H1 (cell line): ENCODE measurements around the gene MBLAC1. TPM values are rescaled to one million over a fixed set of nuclear protein-coding genes. Genes with fewer than 3 reads are reported as not detected.

Source experiments
- CTCF ChIA-PET: fragments of 300-600 bp; sonication (Branson Sonifier 250); formaldehyde crosslinking; loops from one replicate; lab custom pipeline; 2021; ENCODE audit not compliant: partially characterized antibody; lab: Charles Lee
- POLR2A ChIA-PET: fragments of 300-600 bp; sonication (Branson Sonifier 250); formaldehyde crosslinking; loops from one replicate; lab custom pipeline; 2021; ENCODE audit warnings: inconsistent platforms; ENCODE audit not compliant: partially characterized antibody; lab: Charles Lee
- DNase-seq, 2 experiments: peaks; one replicate each; pipeline versions ENCODE4 v3.0.0 to v3.0.0-alpha.2; 2010 to 2022; ENCODE audit warnings: low spot score in 2 of 2, low read depth in 1 of 2, mixed read lengths in 1 of 2
- FAIRE-seq: peaks from 2 replicates; lab custom pipeline; 2011; peaks lifted over from hg19 to GRCh38; lab: Jason Lieb, UNC
- H2AFZ ChIP-seq: 2 replicates; pipeline ENCODE4 v1.8.1; 2012; ENCODE audit warnings: low read length, inconsistent platforms
- H2AK5ac ChIP-seq: 2 replicates; pipeline ENCODE4 v1.6.1; 2013; ENCODE audit warnings: low read depth, low read length
- H2BK120ac ChIP-seq: replicated peaks from 2 replicates; pipeline ENCODE3; 2013; ENCODE audit warnings: low read depth, low read length, inconsistent platforms
- H2BK12ac ChIP-seq: 2 replicates; pipeline ENCODE4 v1.6.1; 2013; ENCODE audit warnings: low read depth, low read length
- H2BK15ac ChIP-seq: 2 replicates; pipeline ENCODE4 v1.6.1; 2013; ENCODE audit warnings: low read length
- H2BK20ac ChIP-seq: 2 replicates; pipeline ENCODE4 v1.6.1; 2013; ENCODE audit warnings: low read length
- H2BK5ac ChIP-seq: 2 replicates; pipeline ENCODE4 v1.6.1; 2013; ENCODE audit warnings: low read depth, low read length
- H3K14ac ChIP-seq: 2 replicates; pipeline ENCODE4 v1.6.1; 2013; ENCODE audit warnings: inconsistent platforms; ENCODE audit not compliant: insufficient read length
- H3K18ac ChIP-seq: 2 replicates; pipeline ENCODE4 v1.6.1; 2013; ENCODE audit warnings: low read length; ENCODE audit errors: extremely low read depth
- H3K23ac ChIP-seq: 2 replicates; pipeline ENCODE4 v1.6.1; 2013; ENCODE audit warnings: inconsistent platforms; ENCODE audit not compliant: insufficient read length
- H3K23me2 ChIP-seq: 2 replicates; pipeline ENCODE4 v1.6.1; 2013; ENCODE audit warnings: low read depth, low read length
- H3K27ac ChIP-seq: 2 replicates; pipeline ENCODE4 v1.6.1; 2011; ENCODE audit warnings: low read depth, low read length, inconsistent platforms
- H3K27me3 ChIP-seq, 4 experiments: replicated peaks in 1 of 4; 1 replicate in 1 of 4; 2 replicates in 3 of 4; pipeline versions ENCODE4 v1.6.1 to v1.8.1; 2011 to 2013; ENCODE audit warnings: low read length in 3 of 4, mild to moderate bottlenecking in 3 of 4, inconsistent platforms in 2 of 4, mixed read lengths in 2 of 4, moderate library complexity in 1 of 4; ENCODE audit not compliant: control insufficient read depth in 3 of 4, insufficient read depth in 3 of 4; ENCODE audit errors: extremely low read depth in 1 of 4
- H3K36me3 ChIP-seq, 4 experiments: 2 replicates each; pipeline versions ENCODE4 v1.6.1 to v1.8.1; 2011 to 2013; ENCODE audit warnings: mild to moderate bottlenecking in 4 of 4, low read length in 3 of 4, moderate library complexity in 2 of 4, control low read depth in 1 of 4, inconsistent platforms in 1 of 4; ENCODE audit not compliant: insufficient read depth in 4 of 4, control insufficient read depth in 2 of 4
- H3K4ac ChIP-seq: replicated peaks from 2 replicates; pipeline ENCODE3; 2013; ENCODE audit warnings: low read length, low read depth, mixed read lengths, inconsistent platforms; ENCODE audit not compliant: insufficient read length
- H3K4me1 ChIP-seq, 4 experiments: replicated peaks in 1 of 4; 1 replicate in 1 of 4; 2 replicates in 3 of 4; pipeline versions ENCODE4 v1.6.1 to v1.8.1; 2011 to 2013; ENCODE audit warnings: low read length in 3 of 4, inconsistent platforms in 2 of 4, mixed read lengths in 1 of 4; ENCODE audit not compliant: insufficient read depth in 4 of 4, control insufficient read depth in 3 of 4
- H3K4me2 ChIP-seq, 2 experiments: 2 replicates each; pipeline versions ENCODE4 v1.6.1 to v1.8.1; 2011 to 2013; ENCODE audit warnings: low read depth in 2 of 2, low read length in 2 of 2, control low read depth in 1 of 2, inconsistent platforms in 1 of 2, mild to moderate bottlenecking in 1 of 2; ENCODE audit not compliant: insufficient read depth in 1 of 2
- H3K4me3 ChIP-seq, 4 experiments: fragments of 200-600, 300-600 bp in 1 of 4; sonication (generic), shearing (Covaris generic), sonication (Bioruptor Twin) in 1 of 4; 2 replicates each; pipeline versions ENCODE4 v1.5.1 to v1.8.1; 2011 to 2016; ENCODE audit warnings: low read length in 4 of 4, low read depth in 3 of 4, control low read depth in 2 of 4, inconsistent platforms in 2 of 4, mild to moderate bottlenecking in 2 of 4, mixed read lengths in 1 of 4, moderate library complexity in 1 of 4; ENCODE audit not compliant: insufficient read depth in 2 of 4; ENCODE audit errors: extremely low read depth in 1 of 4
- H3K56ac ChIP-seq: replicated peaks from 2 replicates; pipeline ENCODE3; 2013; ENCODE audit warnings: low read depth, mild to moderate bottlenecking, mixed read lengths, low read length, inconsistent platforms; ENCODE audit not compliant: insufficient read length
- H3K79me1 ChIP-seq: 2 replicates; pipeline ENCODE4 v1.6.1; 2013; ENCODE audit warnings: low read depth, low read length, control low read depth
- H3K79me2 ChIP-seq, 2 experiments: 2 replicates each; pipeline versions ENCODE4 v1.6.1 to v1.8.1; 2012 to 2013; ENCODE audit warnings: low read length in 2 of 2, mild to moderate bottlenecking in 2 of 2, inconsistent platforms in 1 of 2; ENCODE audit not compliant: insufficient read depth in 2 of 2, control insufficient read depth in 1 of 2
- H3K9ac ChIP-seq, 4 experiments: replicated peaks in 1 of 4; 1 replicate in 1 of 4; 2 replicates in 3 of 4; pipeline versions ENCODE4 v1.6.1 to v1.8.1; 2011 to 2013; ENCODE audit warnings: low read depth in 3 of 4, low read length in 3 of 4, control low read depth in 2 of 4, mild to moderate bottlenecking in 2 of 4, moderate library complexity in 2 of 4, inconsistent platforms in 1 of 4; ENCODE audit errors: extremely low read depth in 1 of 4
- H3K9me3 ChIP-seq, 2 experiments: 2 replicates each; pipeline versions ENCODE4 v1.6.1 to v1.8.1; 2012 to 2013; ENCODE audit warnings: mild to moderate bottlenecking in 2 of 2, moderate library complexity in 2 of 2, control low read depth in 1 of 2, inconsistent platforms in 1 of 2, low read depth in 1 of 2, low read length in 1 of 2, mixed read lengths in 1 of 2; ENCODE audit not compliant: insufficient read depth in 2 of 2
- H4K20me1 ChIP-seq, 2 experiments: replicated peaks in 1 of 2; 2 replicates each; pipeline versions ENCODE3 to v1.8.1; 2011 to 2013; ENCODE audit warnings: inconsistent platforms in 2 of 2, low read length in 2 of 2, mild to moderate bottlenecking in 1 of 2; ENCODE audit not compliant: insufficient read depth in 2 of 2, control insufficient read depth in 1 of 2
- H4K5ac ChIP-seq: 2 replicates; pipeline ENCODE4 v1.6.1; 2013; ENCODE audit warnings: low read length, low read depth, mixed read lengths, inconsistent platforms; ENCODE audit not compliant: insufficient read length
- H4K8ac ChIP-seq: 2 replicates; pipeline ENCODE4 v1.8.0; 2013; ENCODE audit warnings: mild to moderate bottlenecking, moderate library complexity, low read length, inconsistent platforms; ENCODE audit not compliant: insufficient read depth; ENCODE audit errors: extremely low read depth
- H4K91ac ChIP-seq: replicated peaks from 2 replicates; pipeline ENCODE3; 2013; ENCODE audit warnings: low read length, mixed read lengths, inconsistent platforms; ENCODE audit not compliant: insufficient read length
- BCL11A ChIP-seq, 2 experiments: IDR thresholded peaks; one replicate each; pipeline ENCODE4 v1.6.1; 2011; ENCODE audit warnings: low read depth in 2 of 2, low read length in 2 of 2, mild to moderate bottlenecking in 2 of 2
- CHD1 ChIP-seq: IDR thresholded peaks from 2 replicates; pipeline ENCODE4 v1.6.1; 2012; ENCODE audit warnings: low read depth, low read length, improper control_type of control experiment
- CREB1 ChIP-seq: IDR thresholded peaks from 2 replicates; pipeline ENCODE4 v1.6.1; 2012; ENCODE audit warnings: inconsistent platforms
- GABPA ChIP-seq: IDR thresholded peaks from 2 replicates; pipeline ENCODE4 v1.6.1; 2011; ENCODE audit warnings: mild to moderate bottlenecking, low read length, moderate library complexity, borderline replicate concordance; ENCODE audit not compliant: insufficient read depth
- GTF2F1 ChIP-seq: IDR thresholded peaks from 2 replicates; pipeline ENCODE4 v1.6.1; 2012; ENCODE audit warnings: low read depth, low read length, improper control_type of control experiment, borderline replicate concordance
- NANOG ChIP-seq: IDR thresholded peaks from 2 replicates; pipeline ENCODE4 v1.6.1; 2011; ENCODE audit warnings: low read length, low read depth, mild to moderate bottlenecking, inconsistent platforms; ENCODE audit not compliant: insufficient read depth, poor library complexity, severe bottlenecking
- PHF8 ChIP-seq: fragments of 200-600 bp; sonication (generic); conservative IDR thresholded peaks from 2 replicates; pipeline ENCODE4 v1.7.1; 2012; ENCODE audit warnings: low read depth, mild to moderate bottlenecking, inconsistent platforms, low read length, moderate library complexity
- POLR2AphosphoS5 ChIP-seq: IDR thresholded peaks from 2 replicates; pipeline ENCODE4 v1.6.1; 2011; ENCODE audit warnings: low read depth, low read length
- RFX5 ChIP-seq: IDR thresholded peaks from 2 replicates; pipeline ENCODE4 v1.6.1; 2011; ENCODE audit warnings: low read depth, low read length, improper control_type of control experiment, borderline replicate concordance
- SAP30 ChIP-seq: fragments of 300-600 bp; sonication (generic); IDR thresholded peaks from 2 replicates; pipeline ENCODE4 v1.7.1; 2012; ENCODE audit warnings: low read length, moderate library complexity, mild to moderate bottlenecking, inconsistent platforms; ENCODE audit not compliant: insufficient read depth, insufficient replicate concordance
- SP1 ChIP-seq: IDR thresholded peaks from 2 replicates; pipeline ENCODE4 v1.6.1; 2011; ENCODE audit warnings: low read depth, low read length
- WGBS, 2 experiments: shearing (Covaris generic) in 1 of 2; methylation state at CpG; one replicate each; pipeline versions ENCODE4 v1.1.6 to v1.1.7; 2013 to 2015; ENCODE audit warnings: low lambda C conversion rate in 2 of 2, mixed read lengths in 2 of 2, inconsistent platforms in 1 of 2, low coverage in 1 of 2, missing lambda C conversion rate in 1 of 2; ENCODE audit not compliant: insufficient replicate concordance in 2 of 2, insufficient coverage in 1 of 2, insufficient read length in 1 of 2; ENCODE audit errors: extremely low coverage in 1 of 2, missing lambda C conversion rate in 1 of 2; 5-methylcytosine and 5-hydroxymethylcytosine counted together
- polyA plus RNA-seq, 7 experiments: library from polyadenylated mRNA; depleted of rRNA in 3 of 7; stranded (reverse) in 5 of 7; unstranded in 2 of 7; fragments of >200 nt in 5 of 7; fragments of 200-250 nt in 2 of 7; gene quantifications; 1 replicate in 5 of 7; 2 replicates in 1 of 7; 4 replicates in 1 of 7; pipeline versions ENCODE4 v1.2.1 to v1.2.3, GENCODE V29; 2011 to 2013; ENCODE audit warnings: missing spikeins in 2 of 7, mixed read lengths in 2 of 7
- total RNA-seq: library from RNA; stranded (reverse); fragmentation: NEBNext Ultra II Directional; extraction: Animal tissue kit (Norgen Biotek cat#: 25700); gene quantifications from 2 replicates; pipeline ENCODE4 v1.2.1, GENCODE V29; 2021
- TF ChIP-seq, protein P1 (sequence below): IDR thresholded peaks from 2 replicates; pipeline ENCODE4 v1.6.1; 2011; ENCODE audit warnings: low read depth, mild to moderate bottlenecking, low read length; ENCODE audit not compliant: insufficient read depth

The MBLAC1 gene
- total and polyA plus RNA-seq, 2 of the 8 experiments (the other 6 are each of a cell fraction or from before 2014, with no cell fraction given): 1.00 to 1.7 TPM

GRCh38 chr7:100105534-100105933 is 21.2 kb upstream of the MBLAC1 start:
- Histone ChIP-seq H3K79me2 (peaks cover 0 to 12% of the 10 kb centered on the region in 2 experiments; a peak in 1 of 4 replicates), H3K18ac (no peak overlapping the region), H3K4me1 (no peaks in the 10 kb centered on the region; a peak in 2 of 7 replicates), H4K20me1 (peaks cover 5% of the 10 kb centered on the region in 2 experiments), H3K36me3 (peaks cover 9 to 40% (median 31%) of the 10 kb centered on the region in 4 experiments; a peak in 7 of 8 replicates), H3K23ac (no peak overlapping the region), H3K56ac (no peak overlapping the region), H3K9ac (no peak overlapping the region), H2BK120ac (no peak overlapping the region), H4K5ac (no peak overlapping the region), H3K4me3 (no peak overlapping the region), H3K23me2 (no peaks in the 10 kb centered on the region), H4K91ac (no peak overlapping the region), H3K9me3 (no peaks in the 10 kb centered on the region), H2BK20ac (no peak overlapping the region), H3K14ac (no peak overlapping the region), H3K27me3 (no peaks in the 10 kb centered on the region), H2BK5ac (no peak overlapping the region), H2AK5ac (no peak overlapping the region), H2BK15ac (no peak overlapping the region), H3K4me2 (no peak overlapping the region), H3K79me1 (no peaks in the 10 kb centered on the region; the same call in 1 of the 2 replicates), H3K4ac (no peak overlapping the region), H2BK12ac (no peak overlapping the region), H3K27ac (no peak overlapping the region), H2AFZ (no peak overlapping the region), H4K8ac (no peak overlapping the region)
- ChIA-PET CTCF (interaction anchor here (1.0 to 2.1 kb wide), 3 partner anchors 25 to 115 kb away, joined by 3 to 5 read pairs (median 3); no protein-coding TSS in a partner anchor), POLR2A (interaction anchor here (0.6 to 20.0 kb wide), 5 partner anchors 12 to 62 kb away, joined by 3 to 722 read pairs (median 5); partner anchors contain the start of genes CNPY4, COPS6, GAL3ST4 and MBLAC1)
- FAIRE-seq (no peak), DNase-seq (no peak)
- WGBS, 2 experiments: 96% methylated on average over 4 of the region's 4 CpGs; no CpG with 5 or more reads in 1 of the 2 experiments
- TF ChIP-seq GTF2F1 (no peak), GABPA (no peak), SP1 (no peak), POLR2AphosphoS5 (no peak), RFX5 (no peak), PHF8 (no peak), CREB1 (no peak), SAP30 (no peak), NANOG (no peak), CHD1 (no peak), BCL11A (IDR thresholded peaks at IDR 0.05; ENCODE audit: low read depth in 2 of 2, low read length in 2 of 2) (no peak)
- TF ChIP-seq, protein P1, sequence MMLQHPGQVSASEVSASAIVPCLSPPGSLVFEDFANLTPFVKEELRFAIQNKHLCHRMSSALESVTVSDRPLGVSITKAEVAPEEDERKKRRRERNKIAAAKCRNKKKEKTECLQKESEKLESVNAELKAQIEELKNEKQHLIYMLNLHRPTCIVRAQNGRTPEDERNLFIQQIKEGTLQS: no peak
